Activated CD4-positive, alpha-beta T cell treated with anti-CD3 and anti-CD28 coated beads for 48 hours (primary cell): ENCODE results near the gene HTR2C.
"Not testable (repeated sequence)": the region's sequence is repeated elsewhere in the genome, so short reads cannot be mapped to it uniquely, and the experiment has no call there.

Experiments
- DNase-seq: peaks from one replicate; pipeline ENCODE4 v3.0.0-alpha.2; 2020

Gene HTR2C

GRCh38 chrX:114583646-114584374, at the start of gene HTR2C:
Gene HTR2C (plus strand): TSS chrX:114584086. CDS start chrX:114726937, 142,851 bp downstream.
- no peak for DNase-seq

GRCh38 chrX:114580336-114580735, 3.5 kb upstream of the HTR2C start:
- no peak for DNase-seq

GRCh38 chrX:114581528-114582263, 2.2 kb upstream of the HTR2C start:
- DNase-seq = no peak

- no peak for DNase-seq
Measured at GRCh38 chrX:114582264-114582632, 1.6 kb upstream of the HTR2C start.

GRCh38 chrX:114582698-114583395, 1.0 kb upstream of the HTR2C start:
- no peak for DNase-seq

- no peak for DNase-seq
Measured at GRCh38 chrX:114584375-114584943, 573 bp downstream of the HTR2C start.

- no peak for DNase-seq
Measured at GRCh38 chrX:114584983-114585842, 1.3 kb downstream of the HTR2C start.

- DNase-seq = no peak
Measured at GRCh38 chrX:114591121-114591520, 7.2 kb downstream of the HTR2C start.

- DNase-seq = no peak
Measured at GRCh38 chrX:114599305-114599704, 15.4 kb downstream of the HTR2C start.

GRCh38 chrX:114599911-114600310, 16.0 kb downstream of the HTR2C start:
- DNase-seq = no peak

GRCh38 chrX:114606619-114607018, 22.7 kb downstream of the HTR2C start:
- DNase-seq = not testable (repeated sequence)

- DNase-seq = peak; percentile 18
Measured at GRCh38 chrX:114611018-114611619, 27.2 kb downstream of the HTR2C start.

- no peak for DNase-seq
Measured at GRCh38 chrX:114615765-114616164, 31.9 kb downstream of the HTR2C start.

- DNase-seq = no peak
Measured at GRCh38 chrX:114619874-114620273, 36.0 kb downstream of the HTR2C start.

- DNase-seq = no peak
Measured at GRCh38 chrX:114626323-114626722, 42.4 kb downstream of the HTR2C start.

- no peak for DNase-seq
Measured at GRCh38 chrX:114635986-114636385, 52.1 kb downstream of the HTR2C start.

GRCh38 chrX:114650351-114650750, 66.5 kb downstream of the HTR2C start:
- DNase-seq = no peak

GRCh38 chrX:114675365-114675764, 91.5 kb downstream of the HTR2C start:
- no peak for DNase-seq

GRCh38 chrX:114700533-114700932, 116.6 kb downstream of the HTR2C start:
- not testable (repeated sequence) for DNase-seq

- DNase-seq = no peak
Measured at GRCh38 chrX:114709406-114709805, 125.5 kb downstream of the HTR2C start.

GRCh38 chrX:114710571-114710970, 126.7 kb downstream of the HTR2C start:
- no peak for DNase-seq

- DNase-seq = no peak
Measured at GRCh38 chrX:114712466-114712865, 128.6 kb downstream of the HTR2C start.
